HTERT RPE-1 (cell line): Measurements from ENCODE around the gene SLC1A7.

ENCODE experiments used
- in situ Hi-C: fragments of 300-500 bp; cut with MboI; formaldehyde crosslinking; loops from 4 replicates; pipeline ENCODE4 v1.14.3; 2020; ENCODE audit warnings: low sequenced_read_pairs

Gene SLC1A7

DNA sequence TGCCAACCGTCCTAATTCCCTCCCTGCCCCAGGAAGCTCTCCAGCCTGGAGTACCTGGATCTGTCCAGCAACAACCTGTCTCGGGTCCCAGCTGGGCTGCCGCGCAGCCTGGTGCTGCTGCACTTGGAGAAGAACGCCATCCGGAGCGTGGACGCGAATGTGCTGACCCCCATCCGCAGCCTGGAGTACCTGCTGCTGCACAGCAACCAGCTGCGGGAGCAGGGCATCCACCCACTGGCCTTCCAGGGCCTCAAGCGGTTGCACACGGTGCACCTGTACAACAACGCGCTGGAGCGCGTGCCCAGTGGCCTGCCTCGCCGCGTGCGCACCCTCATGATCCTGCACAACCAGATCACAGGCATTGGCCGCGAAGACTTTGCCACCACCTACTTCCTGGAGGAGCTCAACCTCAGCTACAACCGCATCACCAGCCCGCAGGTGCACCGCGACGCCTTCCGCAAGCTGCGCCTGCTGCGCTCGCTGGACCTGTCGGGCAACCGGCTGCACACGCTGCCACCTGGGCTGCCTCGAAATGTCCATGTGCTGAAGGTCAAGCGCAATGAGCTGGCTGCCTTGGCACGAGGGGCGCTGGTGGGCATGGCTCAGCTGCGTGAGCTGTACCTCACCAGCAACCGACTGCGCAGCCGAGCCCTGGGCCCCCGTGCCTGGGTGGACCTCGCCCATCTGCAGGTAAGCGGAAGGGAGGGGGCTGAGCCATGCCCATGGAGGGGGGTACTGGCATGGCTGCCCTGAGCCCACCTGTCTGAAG, 63.9 kb downstream of the SLC1A7 start:
- in situ Hi-C loops: no loop called here

GRCh38 chr1:53077599-53077965, 64.9 kb downstream of the SLC1A7 start:
- in situ Hi-C loops: no loop called here

DNA sequence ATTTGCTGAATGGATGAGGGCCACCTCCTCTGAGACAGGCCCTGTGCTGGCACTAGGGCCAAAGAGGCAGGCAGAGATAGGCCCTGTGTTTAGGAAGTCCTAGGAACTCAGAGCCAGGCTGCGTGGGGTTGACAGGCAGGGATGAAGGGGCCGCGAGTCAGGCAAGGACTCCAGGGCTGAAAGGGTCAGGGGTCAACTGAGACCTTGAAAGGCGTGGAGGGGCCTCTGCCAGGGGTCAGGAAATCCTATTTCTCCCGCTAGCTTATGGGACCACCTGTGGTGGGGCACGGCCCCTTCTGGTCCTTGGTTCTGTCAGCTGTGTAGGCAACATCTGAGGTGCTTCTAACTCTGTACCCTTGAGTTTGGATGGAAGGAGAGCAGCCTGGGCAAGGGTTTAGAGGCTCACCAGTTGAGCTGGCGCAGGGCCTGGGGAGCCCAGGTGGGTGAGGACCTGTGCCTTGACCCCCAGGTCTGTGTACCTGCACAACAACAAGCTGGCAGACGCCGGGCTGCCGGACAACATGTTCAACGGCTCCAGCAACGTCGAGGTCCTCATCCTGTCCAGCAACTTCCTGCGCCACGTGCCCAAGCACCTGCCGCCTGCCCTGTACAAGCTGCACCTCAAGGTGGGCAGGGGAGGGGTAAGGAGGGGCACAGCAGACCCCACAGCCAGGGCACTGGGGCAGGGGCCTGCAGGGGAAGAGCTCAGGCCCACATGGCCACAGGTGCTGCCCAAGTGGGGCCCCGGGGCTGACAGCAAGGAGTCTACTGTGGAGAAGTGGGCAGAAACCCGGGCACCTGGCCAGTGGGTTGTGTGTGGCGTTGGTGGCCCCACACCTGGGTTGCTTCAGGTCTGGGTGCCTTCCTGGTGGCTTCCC, 65.5 kb downstream of the SLC1A7 start:
- in situ Hi-C loops: no loop called here

DNA sequence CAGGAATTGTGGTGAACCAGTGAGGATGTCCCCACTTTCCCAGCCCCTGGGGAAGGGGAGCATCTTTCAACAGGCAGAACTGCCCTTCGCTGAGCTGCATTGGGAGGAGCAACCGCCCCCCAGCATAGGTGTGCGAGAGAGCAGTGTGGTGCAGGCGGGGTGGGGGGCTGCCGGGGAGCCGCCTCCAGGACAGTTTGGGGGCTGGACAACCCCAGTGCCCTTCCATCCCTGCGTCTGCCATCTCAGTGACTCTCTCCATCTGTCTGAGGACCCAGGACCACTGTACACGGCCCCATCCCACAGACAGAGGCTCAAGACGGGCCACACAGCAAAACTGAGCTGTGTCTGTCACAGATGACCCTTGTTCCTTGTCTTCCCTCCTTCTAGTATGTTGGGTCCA, 66.3 kb downstream of the SLC1A7 start:
- in situ Hi-C loops: no loop called here

GRCh38 chr1:53075761-53076163, 66.7 kb downstream of the SLC1A7 start:
- in situ Hi-C loops: no loop called here

GRCh38 chr1:53075206-53075605, 67.2 kb downstream of the SLC1A7 start:
- in situ Hi-C loops: no loop called here

- in situ Hi-C loops: no loop called here
Observed at GRCh38 chr1:53074313-53075154, 67.9 kb downstream of the SLC1A7 start.

GRCh38 chr1:53073868-53074311, 68.5 kb downstream of the SLC1A7 start:
- in situ Hi-C loops: no loop called here

DNA sequence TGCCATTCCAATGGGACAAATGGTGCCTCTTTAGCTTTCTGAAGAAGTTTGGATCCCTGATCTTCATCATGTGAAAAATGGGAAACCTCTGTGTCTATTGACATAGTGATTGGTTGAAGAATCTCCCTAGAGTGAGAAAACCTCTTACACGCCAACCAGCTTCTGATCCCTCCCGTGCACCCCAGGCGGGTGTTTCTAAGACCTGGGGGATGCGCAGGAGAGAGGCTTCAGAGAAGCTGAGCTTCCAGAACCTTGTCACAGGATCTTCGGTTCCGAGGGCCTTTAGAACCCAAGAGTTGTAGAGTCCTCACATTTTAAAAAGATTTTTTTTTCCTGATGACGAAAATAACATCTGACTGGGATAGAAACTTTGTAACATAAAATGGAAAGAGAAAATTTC, 69.2 kb downstream of the SLC1A7 start:
- in situ Hi-C loops: no loop called here

GRCh38 chr1:53071915-53072314, 70.5 kb downstream of the SLC1A7 start:
- in situ Hi-C loops: no loop called here

- in situ Hi-C loops: no loop called here
Observed at GRCh38 chr1:53071167-53071865, 71.1 kb downstream of the SLC1A7 start.

DNA sequence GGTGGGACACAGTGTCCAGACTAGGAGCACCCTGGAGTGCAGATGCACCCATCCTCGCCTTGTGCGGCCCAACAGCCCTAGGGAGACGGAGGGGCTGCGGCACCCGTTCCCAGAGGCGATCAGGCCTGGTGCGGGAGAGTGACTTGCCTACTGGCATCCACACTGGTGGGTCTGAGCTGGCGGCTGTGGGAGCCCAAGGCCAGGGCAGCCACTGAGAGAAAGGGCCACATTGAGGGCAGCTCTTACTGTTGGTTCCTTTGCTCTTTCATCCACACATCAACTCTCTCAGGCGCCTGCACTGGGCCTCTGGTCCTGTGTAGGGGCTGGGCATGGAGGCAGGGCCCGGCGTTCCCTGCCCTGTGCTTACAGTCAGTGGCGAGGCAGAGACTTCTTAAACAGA, 71.8 kb downstream of the SLC1A7 start:
- in situ Hi-C loops: no loop called here

DNA sequence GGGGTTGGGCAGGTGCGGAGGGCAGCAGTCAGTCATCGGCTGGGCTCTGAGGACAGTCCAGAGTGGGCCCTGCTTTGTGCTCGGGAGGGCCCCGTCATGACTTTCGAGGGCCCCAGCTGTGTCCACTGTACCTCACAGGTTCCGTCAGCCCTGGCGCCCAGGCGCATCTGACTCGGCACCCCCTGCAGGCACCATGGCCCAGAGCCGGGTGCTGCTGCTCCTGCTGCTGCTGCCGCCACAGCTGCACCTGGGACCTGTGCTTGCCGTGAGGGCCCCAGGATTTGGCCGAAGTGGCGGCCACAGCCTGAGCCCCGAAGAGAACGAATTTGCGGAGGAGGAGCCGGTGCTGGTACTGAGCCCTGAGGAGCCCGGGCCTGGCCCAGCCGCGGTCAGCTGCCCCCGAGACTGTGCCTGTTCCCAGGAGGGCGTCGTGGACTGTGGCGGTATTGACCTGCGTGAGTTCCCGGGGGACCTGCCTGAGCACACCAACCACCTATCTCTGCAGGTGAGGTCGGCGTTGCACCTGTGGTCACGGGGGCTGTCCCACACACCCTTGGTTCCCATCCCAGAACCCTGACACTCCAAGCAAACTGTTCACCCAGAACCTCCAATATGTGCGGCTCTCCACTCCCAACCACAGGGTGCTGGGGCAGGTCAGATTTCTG, 72.6 kb downstream of the SLC1A7 start:
- in situ Hi-C loops: no loop called here

GRCh38 chr1:53069265-53069662, 73.2 kb downstream of the SLC1A7 start:
- in situ Hi-C loops: no loop called here

DNA sequence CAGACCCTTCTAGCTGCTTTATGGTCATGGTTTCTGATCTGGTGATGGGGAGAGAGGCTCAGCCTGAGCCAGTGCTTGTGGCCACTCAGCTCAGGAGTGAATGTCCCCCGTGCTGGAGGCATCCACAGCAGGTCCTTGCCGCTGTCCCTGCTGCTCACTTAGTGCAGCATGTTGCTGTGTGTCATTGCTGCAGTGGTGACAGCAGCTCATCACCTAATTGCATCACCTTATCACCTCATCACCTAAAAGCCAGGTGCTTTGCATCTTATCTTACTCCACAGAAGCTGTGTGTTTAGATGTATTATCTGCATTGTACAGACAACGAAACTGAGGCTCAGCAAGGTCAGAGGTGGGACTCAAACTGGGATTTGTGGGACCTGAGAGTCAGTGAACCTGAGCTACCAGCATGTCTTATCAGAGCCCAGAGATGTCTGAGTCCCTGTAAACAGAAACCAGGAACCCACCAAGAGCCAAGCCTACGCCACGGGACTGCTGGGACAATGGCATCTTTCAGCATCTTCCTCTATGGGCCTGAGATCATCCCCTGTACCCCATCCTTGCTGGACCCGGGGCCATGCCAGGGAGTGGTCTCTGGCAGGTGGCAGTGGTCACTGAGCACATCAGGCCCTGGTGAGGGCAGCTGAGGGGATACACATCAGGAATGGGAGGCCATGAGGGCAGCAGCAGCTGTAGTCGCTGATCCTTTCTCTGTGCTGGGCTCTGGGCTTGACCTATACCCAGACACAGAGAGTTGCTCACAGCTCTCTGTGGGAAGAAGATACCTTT, 73.9 kb downstream of the SLC1A7 start:
- in situ Hi-C loops: no loop called here

DNA sequence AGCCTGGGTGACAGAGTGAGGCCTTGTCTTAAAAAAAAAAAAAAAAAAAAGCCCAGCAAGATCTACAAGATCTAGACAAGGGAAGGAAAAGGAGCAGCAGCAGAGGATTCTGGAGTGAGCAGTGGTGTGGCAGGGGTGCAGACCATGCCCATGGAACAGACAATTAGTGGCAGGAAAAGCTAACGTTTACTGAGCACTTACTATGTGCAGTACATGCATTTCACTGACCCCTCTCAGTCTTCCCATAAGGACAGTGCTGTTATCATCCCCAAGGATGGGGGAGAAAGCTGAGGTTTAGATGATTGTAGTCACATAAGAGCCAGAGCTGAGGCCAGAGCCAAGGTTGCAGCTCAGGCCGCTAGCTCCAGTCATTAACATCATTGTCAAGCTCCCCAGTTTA, 74.6 kb downstream of the SLC1A7 start:
- in situ Hi-C loops: no loop called here

DNA sequence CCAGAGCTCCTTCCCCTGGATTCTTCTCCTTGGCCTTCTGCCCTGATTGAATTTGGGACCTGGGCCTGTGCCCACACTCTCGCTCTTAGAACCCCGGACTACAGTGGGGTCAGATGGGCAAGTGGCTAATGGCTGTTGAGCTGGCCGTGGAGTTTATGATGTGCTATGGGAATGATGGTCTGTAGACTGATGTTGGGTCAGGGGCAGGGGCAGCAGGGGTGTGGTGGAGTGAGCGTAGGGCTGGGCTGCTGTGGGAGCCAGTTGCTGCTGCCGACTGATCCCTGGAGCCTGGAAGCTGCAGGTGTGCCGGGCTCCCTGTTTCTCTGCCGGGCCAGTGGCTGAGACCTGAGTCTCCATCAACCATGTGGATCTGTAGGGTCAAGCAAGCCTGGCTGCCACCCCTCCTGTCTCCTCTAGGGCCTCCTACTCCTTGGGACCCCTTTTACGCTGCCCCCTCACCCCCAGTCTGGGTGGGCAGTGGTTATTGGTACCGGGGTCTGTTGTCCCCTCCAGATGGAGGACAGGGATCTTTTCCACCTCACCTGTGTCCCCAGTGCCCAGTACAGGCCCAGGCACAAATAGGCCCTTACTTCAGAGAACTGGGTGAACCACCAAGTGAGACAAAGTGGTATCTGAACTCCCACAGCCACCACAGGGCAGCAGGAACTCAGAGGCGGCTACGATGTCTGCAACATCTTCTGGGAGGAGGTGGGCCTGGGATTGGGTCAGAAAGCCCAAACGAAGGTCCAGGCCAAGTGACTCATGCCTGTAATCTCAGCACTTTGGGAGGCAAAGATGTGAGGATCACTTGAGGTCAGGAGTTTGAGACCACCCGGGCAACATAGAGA, 75.3 kb downstream of the SLC1A7 start:
- in situ Hi-C loops: no loop called here

DNA sequence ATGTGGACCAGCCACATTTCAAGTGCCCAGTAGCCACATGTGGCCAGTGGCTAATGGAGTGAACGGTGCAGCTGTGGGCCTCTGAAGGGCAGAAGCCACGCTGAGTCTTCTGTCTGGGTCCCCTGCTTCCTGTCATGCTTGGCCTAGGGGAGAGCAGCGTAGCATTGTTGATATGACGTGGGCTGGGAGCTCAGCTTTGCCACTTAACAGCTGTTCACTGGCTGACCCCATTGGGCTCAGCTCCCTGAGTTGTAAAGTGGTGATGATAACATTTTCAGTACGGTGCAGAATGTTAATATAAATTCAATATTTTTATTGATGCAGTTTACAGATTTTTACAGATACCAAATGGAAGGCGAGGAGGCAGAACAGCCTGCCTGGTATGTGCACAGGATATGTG, 76.0 kb downstream of the SLC1A7 start:
- in situ Hi-C loops: no loop called here
